K562 (cell line): ENCODE measurements around the gene PHLDA3. TPM values are rescaled to one million over a fixed set of nuclear protein-coding genes. Genes with fewer than 3 reads are reported as not detected.

Experiments
- ATAC-seq: fragments of 200-7000 bp; cut with Tn5 transposase; 3 replicates; pipeline ENCODE4 v1.9.1; 2020; ENCODE audit warnings: moderate library complexity
- BruUV-seq: library from RNA; stranded (reverse); fragments of 400-500 nt; replicated peaks from 2 replicates; lab custom pipeline; 2021; lab: Mats Ljungman, UMichigan
- CTCF ChIA-PET: fragments of 300-600 bp; formaldehyde crosslinking; extraction: SDS; loops from one replicate; lab custom pipeline; 2021; ENCODE audit warnings: low intra/inter-chr PET ratio; lab: Yijun Ruan, JAX
- POLR2A ChIA-PET: fragments of 300-600, 350-650 bp; sonication (Branson Sonifier 250); formaldehyde crosslinking; extraction: SDS; loops from one replicate; lab custom pipeline; 2021; ENCODE audit warnings: antibody characterized with exemption, inconsistent platforms; lab: Yijun Ruan, JAX
- DNase-seq, 4 experiments: peaks; one replicate each; pipeline versions ENCODE4 v3.0.0 to v3.0.0-alpha.2; 2011 to 2018; ENCODE audit warnings: low spot score in 3 of 4, mixed read lengths in 3 of 4; ENCODE audit errors: extremely low read depth in 1 of 4
- FAIRE-seq: peaks from 2 replicates; lab custom pipeline; 2011; peaks lifted over from hg19 to GRCh38; lab: Jason Lieb, UNC
- H2AFZ ChIP-seq: 2 replicates; pipeline ENCODE4 v1.6.0; 2011; ENCODE audit warnings: low read depth, low read length, control low read depth, inconsistent platforms
- H3K27ac ChIP-seq: fragments of 200-600 bp; 3 replicates; pipeline ENCODE4 v1.8.0; 2011; ENCODE audit warnings: low read depth, mild to moderate bottlenecking, control low read depth, inconsistent platforms, low read length, moderate library complexity, mixed read lengths; ENCODE audit errors: extremely low read depth
- H3K27me3 ChIP-seq, 2 experiments: fragments of 300-600 bp in 1 of 2; 2 replicates in 1 of 2; 3 replicates in 1 of 2; pipeline versions ENCODE4 v1.6.0 to v1.8.0; 2011; ENCODE audit warnings: inconsistent platforms in 2 of 2, low read length in 2 of 2, mild to moderate bottlenecking in 1 of 2, mixed read lengths in 1 of 2, moderate library complexity in 1 of 2; ENCODE audit not compliant: control insufficient read depth in 2 of 2, insufficient read depth in 2 of 2
- H3K36me3 ChIP-seq: fragments of 300-600 bp; 3 replicates; pipeline ENCODE4 v1.8.0; 2011; ENCODE audit warnings: mild to moderate bottlenecking, low read length, inconsistent platforms; ENCODE audit not compliant: control insufficient read depth, insufficient read depth
- H3K4me1 ChIP-seq, 2 experiments: fragments of 200-600 bp in 1 of 2; replicated peaks in 1 of 2; 2 replicates in 1 of 2; 3 replicates in 1 of 2; pipeline versions ENCODE4 v1.5.1 to v1.8.0; 2011; ENCODE audit warnings: inconsistent platforms in 2 of 2, low read length in 2 of 2, mild to moderate bottlenecking in 1 of 2, mixed read lengths in 1 of 2, moderate library complexity in 1 of 2; ENCODE audit not compliant: control insufficient read depth in 2 of 2, insufficient read depth in 2 of 2
- H3K4me2 ChIP-seq: 2 replicates; pipeline ENCODE4 v1.6.1; 2011; ENCODE audit warnings: low read length, control low read depth, inconsistent platforms, mixed read lengths; ENCODE audit not compliant: insufficient read depth
- H3K4me3 ChIP-seq: fragments of 200-600 bp; sonication (generic), shearing (Covaris generic); 2 replicates; pipeline ENCODE4 v1.5.1; 2016; ENCODE audit warnings: control low read depth, inconsistent platforms
- H3K79me2 ChIP-seq: fragments of 200-600 bp; 3 replicates; pipeline ENCODE4 v1.8.0; 2011; ENCODE audit warnings: low read length, inconsistent platforms; ENCODE audit not compliant: control insufficient read depth, insufficient read depth
- H3K9ac ChIP-seq, 2 experiments: 2 replicates each; pipeline versions ENCODE4 v1.6.0 to v1.6.1; 2011; ENCODE audit warnings: low read depth in 2 of 2, low read length in 2 of 2, control low read depth in 1 of 2, inconsistent platforms in 1 of 2, mild to moderate bottlenecking in 1 of 2, mixed read lengths in 1 of 2; ENCODE audit not compliant: insufficient read depth in 1 of 2
- H3K9me1 ChIP-seq: one replicate; pipeline ENCODE4 v1.6.0; 2011; ENCODE audit warnings: inconsistent platforms, mild to moderate bottlenecking, low read length, moderate library complexity; ENCODE audit not compliant: control insufficient read depth, insufficient read depth
- H3K9me3 ChIP-seq: replicated peaks from 2 replicates; pipeline ENCODE4 v1.5.1; 2011; ENCODE audit warnings: low read depth, low read length, inconsistent platforms; ENCODE audit not compliant: control insufficient read depth, insufficient read depth
- H4K20me1 ChIP-seq: replicated peaks from 2 replicates; pipeline ENCODE4 v1.6.1; 2011; ENCODE audit warnings: low read length, inconsistent platforms, mixed read lengths; ENCODE audit not compliant: control insufficient read depth, insufficient read depth
- ARID2 ChIP-seq: fragments of 450-650 bp; IDR thresholded peaks from 2 replicates; pipeline ENCODE4 v1.6.1; 2017; ENCODE audit warnings: antibody characterized with exemption, mild to moderate bottlenecking
- ATF3 ChIP-seq, 2 experiments: fragments of 450-650 bp in 1 of 2; sonication (generic) in 1 of 2; formaldehyde crosslinking in 1 of 2; IDR thresholded peaks in 1 of 2; conservative IDR thresholded peaks in 1 of 2; 2 replicates each; pipeline versions ENCODE4 v1.6.1 to v1.8.1; 2016 to 2023; ENCODE audit warnings: mild to moderate bottlenecking in 2 of 2, moderate library complexity in 2 of 2, inconsistent platforms in 1 of 2, missing genetic modification reagents in 1 of 2
- HDAC8 ChIP-seq: fragments of 450-650 bp; IDR thresholded peaks from 2 replicates; pipeline ENCODE4 v1.6.1; 2016; ENCODE audit warnings: mild to moderate bottlenecking, missing genetic modification characterization, moderate library complexity, missing compliant biosample characterization
- IRF1 ChIP-seq: sonication (generic); formaldehyde crosslinking; IDR thresholded peaks from 2 replicates; pipeline ENCODE4 v1.8.0; 2022; ENCODE audit warnings: missing genetic modification reagents, mild to moderate bottlenecking, borderline replicate concordance
- PCBP1 ChIP-seq: fragments of 200-400 bp; formaldehyde crosslinking; IDR thresholded peaks from 2 replicates; pipeline ENCODE4 v1.6.1; 2018; ENCODE audit warnings: mild to moderate bottlenecking, low read depth, low read length; ENCODE audit not compliant: poor library complexity, severe bottlenecking
- TAF9B ChIP-seq: fragments of 450-650 bp; IDR thresholded peaks from 2 replicates; pipeline ENCODE4 v1.6.1; 2018; ENCODE audit warnings: mild to moderate bottlenecking; ENCODE audit not compliant: partially characterized antibody
- TARDBP ChIP-seq: fragments of 450-650 bp; IDR thresholded peaks from 2 replicates; pipeline ENCODE4 v1.6.1; 2016
- ZNF318 ChIP-seq, 2 experiments: fragments of 450-650 bp; IDR thresholded peaks; 2 replicates each; pipeline ENCODE4 v1.6.1; 2016; ENCODE audit warnings: mild to moderate bottlenecking in 2 of 2, borderline replicate concordance in 1 of 2, low read depth in 1 of 2, moderate library complexity in 1 of 2
- WGBS: fragments of 100-300 bp; shearing (Covaris generic); methylation state at CpG from one replicate; pipeline ENCODE4 v1.1.6; 2016; ENCODE audit warnings: low coverage, mixed read lengths; ENCODE audit not compliant: insufficient coverage; ENCODE audit errors: missing lambda C conversion rate; 5-methylcytosine and 5-hydroxymethylcytosine counted together
- in situ Hi-C: fragments of 300-500 bp; cut with MboI; formaldehyde crosslinking; loops from 4 replicates; pipeline ENCODE4 v1.15.0; 2018; ENCODE audit warnings: inconsistent platforms, mixed read lengths
- intact Hi-C: fragments of 100-400 bp; cut with micrococcal nuclease; formaldehyde crosslinking; loops from 2 replicates; pipeline ENCODE4 v1.14.2; 2022
- polyA plus RNA-seq, 8 experiments: library from polyadenylated mRNA; depleted of rRNA in 4 of 8; stranded (reverse) in 5 of 8; unstranded in 3 of 8; fragments of >200 nt; fragmentation: Nextera tagmentation in 2 of 8; fragmentation: Illumina TruSeq in 1 of 8; extraction: Ambion mirVana in 2 of 8; extraction: Trizol in 1 of 8; gene quantifications; 2 replicates each; pipeline versions ENCODE4 v1.2.1 to v1.2.3, GENCODE V29; 2011 to 2014; ENCODE audit warnings: inconsistent platforms in 1 of 8, missing spikeins in 1 of 8
- total RNA-seq, 7 experiments: library from RNA; depleted of rRNA in 6 of 7; stranded (reverse); fragments of >200 nt in 6 of 7; fragmentation: Illumina TruSeq in 2 of 7; extraction: Trizol in 2 of 7; gene quantifications; 2 replicates each; pipeline versions ENCODE4 v1.2.1 to v1.2.3, GENCODE V29; 2011 to 2021; ENCODE audit warnings: low replicate concordance in 1 of 7

PHLDA3 gene
- total and polyA plus RNA-seq, 9 of the 15 experiments (the other 6 are each of a cell fraction or from before 2014, with no cell fraction given), result 0.11 to 0.27 TPM; not detected in 7

GRCh38 chr1:201459775-201460174 is 9.2 kb downstream of the PHLDA3 start:
- DNase-seq (no peak), ATAC-seq (no peak), FAIRE-seq (no peak)
- H3K27me3 ChIP-seq, result no peaks in the 10 kb centered on the region; a peak in 1 of 5 replicates
- no TSS peak for BruUV-seq
- CTCF ChIA-PET, result no interaction called here
- H3K4me3 ChIP-seq, result no peak overlapping the region
- in situ Hi-C loops (no loop called here), intact Hi-C loops (no loop called here)
- no peaks in the 10 kb centered on the region for H4K20me1 ChIP-seq
- H3K9me1 ChIP-seq, result no peaks in the 10 kb centered on the region
- no peaks in the 10 kb centered on the region for H3K36me3 ChIP-seq
- no peak overlapping the region for H3K27ac ChIP-seq
- POLR2A ChIA-PET, result interaction anchor here (0.7 to 1.0 kb wide), 4 partner anchors 9 to 486 kb away, joined by 3 to 4 read pairs (median 3); no protein-coding TSS in a partner anchor
- no peaks in the 10 kb centered on the region for H3K9me3 ChIP-seq
- no peak overlapping the region for H3K9ac ChIP-seq
- H3K79me2 ChIP-seq, result no peaks in the 10 kb centered on the region
- peaks cover 10 to 30% of the 10 kb centered on the region in 2 experiments for H3K4me1 ChIP-seq
- H2AFZ ChIP-seq, result no peak overlapping the region
- no peak overlapping the region for H3K4me2 ChIP-seq
- 35% methylated on average over 5 of the region's 5 CpGs for WGBS
- TF ChIP-seq IRF1 (no peak), TARDBP (no peak), ATF3 (IDR thresholded peaks at IDR 0.05) (no peak), ATF3 (CRISPR knock-in tag; conservative IDR thresholded peaks at IDR 0.05) (no peak), ZNF318 (IDR thresholded peaks at IDR 0.05; ENCODE audit: borderline replicate concordance in 1 of 2, low read depth in 1 of 2) (no peak), ARID2 (no peak), PCBP1 (no peak), TAF9B (no peak), HDAC8 (tag) (no peak)
